Trophoblast cell (in vitro differentiated cells and primary cell): Measurements from ENCODE around the gene MAML3.

Source experiments
- DNase-seq, 2 donors: peaks; one replicate each; pipeline ENCODE4 v3.0.0-alpha.2; 2016
- H2AFZ ChIP-seq: 2 replicates; pipeline ENCODE4 v1.6.1; 2013; ENCODE audit warnings: low read length, moderate library complexity, mild to moderate bottlenecking; ENCODE audit not compliant: insufficient read depth, poor library complexity
- H2AK5ac ChIP-seq: 2 replicates; pipeline ENCODE4 v1.6.1; 2013; ENCODE audit warnings: mild to moderate bottlenecking, low read length
- H2BK120ac ChIP-seq: 2 replicates; pipeline ENCODE4 v1.6.1; 2013; ENCODE audit warnings: low read length, mild to moderate bottlenecking, moderate library complexity; ENCODE audit not compliant: insufficient read depth, poor library complexity
- H2BK12ac ChIP-seq: 2 replicates; pipeline ENCODE4 v1.6.1; 2013; ENCODE audit warnings: mild to moderate bottlenecking, low read length, moderate library complexity
- H2BK5ac ChIP-seq: 2 replicates; pipeline ENCODE4 v1.6.1; 2013; ENCODE audit warnings: low read length, low read depth, moderate library complexity, mild to moderate bottlenecking; ENCODE audit not compliant: poor library complexity
- H3K14ac ChIP-seq: 2 replicates; pipeline ENCODE4 v1.6.1; 2013; ENCODE audit warnings: mild to moderate bottlenecking, low read length
- H3K18ac ChIP-seq: 2 replicates; pipeline ENCODE4 v1.6.1; 2013; ENCODE audit warnings: mild to moderate bottlenecking, low read length
- H3K23ac ChIP-seq: 2 replicates; pipeline ENCODE4 v1.6.1; 2013; ENCODE audit warnings: low read length
- H3K27ac ChIP-seq: 2 replicates; pipeline ENCODE4 v1.5.1; 2013; ENCODE audit warnings: low read depth, mild to moderate bottlenecking, inconsistent platforms, low read length, moderate library complexity
- H3K27me3 ChIP-seq: 2 replicates; pipeline ENCODE4 v1.6.1; 2013; ENCODE audit warnings: inconsistent platforms, mild to moderate bottlenecking, low read length, moderate library complexity; ENCODE audit not compliant: insufficient read depth
- H3K36me3 ChIP-seq, 2 experiments: 1 replicate in 1 of 2; 2 replicates in 1 of 2; pipeline ENCODE4 v1.6.1; 2013; ENCODE audit warnings: low read length in 2 of 2, mild to moderate bottlenecking in 2 of 2, moderate library complexity in 1 of 2; ENCODE audit not compliant: insufficient read depth in 2 of 2, control insufficient read depth in 1 of 2
- H3K4ac ChIP-seq: 2 replicates; pipeline ENCODE4 v1.6.1; 2013; ENCODE audit warnings: low read depth, mild to moderate bottlenecking, low read length, moderate library complexity
- H3K4me1 ChIP-seq, 2 experiments: 1 replicate in 1 of 2; 2 replicates in 1 of 2; pipeline ENCODE4 v1.6.1; 2013; ENCODE audit warnings: low read length in 2 of 2, mild to moderate bottlenecking in 2 of 2, moderate library complexity in 1 of 2; ENCODE audit not compliant: insufficient read depth in 2 of 2, control insufficient read depth in 1 of 2
- H3K4me2 ChIP-seq: 2 replicates; pipeline ENCODE4 v1.6.1; 2013; ENCODE audit warnings: inconsistent platforms, mild to moderate bottlenecking, low read length, moderate library complexity
- H3K4me3 ChIP-seq: 2 replicates; pipeline ENCODE4 v1.5.1; 2013; ENCODE audit warnings: mild to moderate bottlenecking, low read depth, low read length, inconsistent platforms
- H3K79me1 ChIP-seq: one replicate; pipeline ENCODE4 v1.6.1; 2013; ENCODE audit warnings: low read length
- H3K79me2 ChIP-seq: 2 replicates; pipeline ENCODE4 v1.6.1; 2013; ENCODE audit warnings: low read length, mild to moderate bottlenecking; ENCODE audit not compliant: control insufficient read depth, insufficient read depth, poor library complexity
- H3K9ac ChIP-seq: 2 replicates; pipeline ENCODE4 v1.6.1; 2013; ENCODE audit warnings: mild to moderate bottlenecking, low read length
- H3K9me3 ChIP-seq: 2 replicates; pipeline ENCODE4 v1.6.1; 2013; ENCODE audit warnings: low read depth, mild to moderate bottlenecking, control low read depth, inconsistent platforms, low read length; ENCODE audit not compliant: insufficient read depth
- H4K12ac ChIP-seq: 2 replicates; pipeline ENCODE4 v1.6.1; 2013; ENCODE audit warnings: low read depth, mild to moderate bottlenecking, low read length, moderate library complexity
- H4K8ac ChIP-seq: 2 replicates; pipeline ENCODE4 v1.6.1; 2013; ENCODE audit warnings: low read depth, mild to moderate bottlenecking, low read length, moderate library complexity
- H4K91ac ChIP-seq: one replicate; pipeline ENCODE4 v1.6.1; 2013; ENCODE audit warnings: low read depth, mild to moderate bottlenecking, low read length, moderate library complexity
- WGBS: extraction: QIAGEN DNeasy Blood & Tissue Kit; methylation state at CpG from one replicate; pipeline ENCODE4 v1.1.7; 2013; ENCODE audit warnings: missing lambda C conversion rate; ENCODE audit not compliant: insufficient read length, insufficient coverage; ENCODE audit errors: extremely low coverage; 5-methylcytosine and 5-hydroxymethylcytosine counted together

The MAML3 gene

DNA sequence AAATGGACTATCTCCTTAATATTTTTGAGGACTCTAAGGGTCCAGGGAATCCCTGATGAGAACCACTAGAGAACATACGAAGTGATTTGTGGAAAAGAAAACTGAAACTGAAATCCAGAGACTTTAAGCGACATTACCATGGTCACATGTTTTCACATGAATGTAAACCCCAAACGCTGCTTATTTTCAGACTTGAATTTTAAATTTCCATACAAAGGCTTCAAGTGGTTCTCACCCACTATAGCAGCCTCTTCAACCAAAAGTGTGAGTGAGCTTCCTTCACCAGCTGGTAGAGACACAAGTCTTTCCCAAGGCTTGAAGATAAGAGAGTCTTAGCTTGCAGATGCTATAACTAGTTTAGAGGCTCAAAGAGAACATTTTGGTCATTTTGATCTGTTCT lies 255.7 kb downstream of the MAML3 start:
- H3K79me2 ChIP-seq = no peaks in the 10 kb centered on the region
- no peak overlapping the region for H3K14ac ChIP-seq
- H2BK5ac ChIP-seq = no peak overlapping the region
- H3K27ac ChIP-seq = no peak overlapping the region
- no peaks in the 10 kb centered on the region for H3K79me1 ChIP-seq
- H3K4me2 ChIP-seq = no peak overlapping the region
- no peak overlapping the region for H3K23ac ChIP-seq
- H3K9me3 ChIP-seq = no peaks in the 10 kb centered on the region
- DNase-seq = no peak
- H3K36me3 ChIP-seq = no peaks in the 10 kb centered on the region
- H3K18ac ChIP-seq = no peak overlapping the region
- no CpG with 5 or more reads among the region's 3 CpGs for WGBS
- H4K8ac ChIP-seq = no peak overlapping the region
- no peak overlapping the region for H3K4ac ChIP-seq
- H3K9ac ChIP-seq = no peak overlapping the region
- H2AK5ac ChIP-seq = no peak overlapping the region
- H4K12ac ChIP-seq = no peak overlapping the region
- H2AFZ ChIP-seq = no peak overlapping the region
- H2BK120ac ChIP-seq = no peak overlapping the region
- H3K4me1 ChIP-seq = peaks cover 0 to 3% of the 10 kb centered on the region in 2 experiments
- H2BK12ac ChIP-seq = no peak overlapping the region
- no peaks in the 10 kb centered on the region for H3K27me3 ChIP-seq
- H3K4me3 ChIP-seq = no peak overlapping the region
- no peak overlapping the region for H4K91ac ChIP-seq

DNA sequence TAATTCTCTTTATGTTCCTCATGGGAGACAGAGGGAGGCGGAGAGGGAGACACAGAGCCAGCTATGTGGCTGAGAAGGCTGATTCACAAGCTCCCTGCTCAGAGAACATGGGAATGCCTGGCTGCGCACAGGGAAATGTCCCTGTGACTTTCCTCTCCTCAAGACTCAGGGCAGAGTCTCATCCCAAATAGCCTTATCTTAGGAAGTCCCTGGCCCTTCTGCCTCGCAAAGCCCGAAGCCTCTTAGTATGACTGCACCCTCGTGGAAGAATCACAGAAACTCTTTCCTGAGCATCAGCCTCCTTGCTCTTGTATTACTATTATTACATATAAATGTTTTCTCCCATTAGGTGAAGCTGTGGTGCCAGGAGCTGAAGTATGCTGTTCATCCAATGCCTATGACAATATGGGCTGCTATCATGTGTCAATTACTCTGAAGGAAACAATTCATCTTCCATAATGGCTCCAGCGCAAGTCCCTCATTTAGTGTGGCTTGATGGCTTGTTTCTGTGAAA lies 257.8 kb downstream of the MAML3 start:
- no peak overlapping the region for H3K4me3 ChIP-seq
- H4K91ac ChIP-seq = no peak overlapping the region
- H3K36me3 ChIP-seq = no peaks in the 10 kb centered on the region
- H3K23ac ChIP-seq = no peak overlapping the region
- no peak for DNase-seq
- H3K9ac ChIP-seq = no peak overlapping the region
- H4K12ac ChIP-seq = no peak overlapping the region
- no peaks in the 10 kb centered on the region for H3K79me2 ChIP-seq
- no peak overlapping the region for H4K8ac ChIP-seq
- H3K18ac ChIP-seq = no peak overlapping the region
- H3K4ac ChIP-seq = no peak overlapping the region
- no peak overlapping the region for H2AFZ ChIP-seq
- H2BK5ac ChIP-seq = no peak overlapping the region
- no CpG with 5 or more reads among the region's 6 CpGs for WGBS
- no peak overlapping the region for H3K27ac ChIP-seq
- H2AK5ac ChIP-seq = no peak overlapping the region
- no peak overlapping the region for H3K4me2 ChIP-seq
- no peaks in the 10 kb centered on the region for H3K27me3 ChIP-seq
- H3K79me1 ChIP-seq = no peaks in the 10 kb centered on the region
- H3K4me1 ChIP-seq = peaks cover 0 to 3% of the 10 kb centered on the region in 2 experiments
- no peaks in the 10 kb centered on the region for H3K9me3 ChIP-seq
- no peak overlapping the region for H2BK120ac ChIP-seq
- H2BK12ac ChIP-seq = no peak overlapping the region
- no peak overlapping the region for H3K14ac ChIP-seq

DNA sequence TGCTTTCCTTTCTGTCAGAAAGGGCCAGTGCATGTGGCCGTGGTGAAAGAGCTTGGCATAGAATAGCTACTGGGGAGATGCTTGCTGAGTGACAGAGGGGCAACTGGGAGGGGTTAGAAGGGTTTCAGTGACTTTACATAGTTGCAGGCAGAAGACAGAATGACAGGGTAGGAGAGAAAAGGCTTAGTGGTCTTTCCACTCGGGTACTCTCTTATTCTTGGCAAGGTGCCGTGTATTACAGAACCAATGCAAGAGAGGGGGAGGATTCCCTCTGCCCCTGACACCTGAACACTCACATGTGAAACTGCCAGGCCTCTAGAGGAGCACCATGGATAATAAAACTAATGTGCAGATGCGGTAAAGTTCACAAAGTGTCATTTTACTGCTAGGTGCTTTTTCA lies 260.2 kb downstream of the MAML3 start:
- Histone ChIP-seq H3K79me2 (no peaks in the 10 kb centered on the region), H4K8ac (no peak overlapping the region), H2BK120ac (no peak overlapping the region), H2BK5ac (no peak overlapping the region), H2BK12ac (no peak overlapping the region), H3K4me2 (no peak overlapping the region), H3K4ac (no peak overlapping the region), H3K14ac (no peak overlapping the region), H2AFZ (no peak overlapping the region), H3K9ac (no peak overlapping the region), H3K36me3 (peaks cover 3 to 7% of the 10 kb centered on the region in 2 experiments), H4K91ac (no peak overlapping the region), H3K4me1 (peaks cover 7 to 9% of the 10 kb centered on the region in 2 experiments), H3K27ac (no peak overlapping the region), H2AK5ac (no peak overlapping the region), H3K9me3 (no peaks in the 10 kb centered on the region), H3K4me3 (no peak overlapping the region), H3K23ac (no peak overlapping the region), H3K79me1 (no peaks in the 10 kb centered on the region), H3K18ac (no peak overlapping the region), H4K12ac (no peak overlapping the region), H3K27me3 (no peaks in the 10 kb centered on the region)
- DNase-seq = no peak
- WGBS = no CpG with 5 or more reads among the region's 4 CpGs

DNA sequence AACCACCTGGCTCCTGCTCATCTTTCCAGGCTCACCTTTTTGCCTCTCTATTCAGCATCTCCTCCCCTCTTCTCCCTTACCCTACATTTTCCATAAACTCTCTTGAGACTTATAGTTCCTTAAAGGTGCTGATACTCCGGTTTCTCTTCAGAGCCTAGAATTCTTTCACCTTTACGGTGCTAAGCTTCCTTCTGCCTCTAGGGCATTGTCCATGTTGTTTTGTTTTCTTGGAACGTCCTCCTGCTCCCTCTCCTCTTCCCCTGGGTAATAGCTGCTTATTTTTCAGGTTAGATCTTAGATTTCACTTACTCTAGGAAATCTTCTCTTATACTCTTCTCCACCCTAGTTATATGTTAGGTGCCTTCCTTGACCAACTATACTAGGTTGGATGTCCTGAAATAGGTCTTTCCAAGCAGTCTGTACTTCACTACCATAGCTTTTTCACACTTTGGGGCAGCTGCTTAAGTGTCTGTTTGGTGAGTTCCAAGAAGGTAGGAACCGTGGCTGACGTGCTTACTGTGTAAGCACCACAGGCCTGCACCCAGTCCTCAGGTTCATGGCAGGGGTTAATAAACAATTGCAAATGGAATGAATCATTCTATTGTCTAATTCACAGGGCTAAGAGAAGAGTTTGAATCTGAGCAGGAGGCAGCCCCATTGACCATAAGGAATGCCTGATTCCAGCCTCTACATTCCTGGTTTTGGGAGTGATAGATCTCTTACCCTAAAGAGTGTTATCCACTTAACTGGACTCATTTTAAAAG lies 260.8 kb downstream of the MAML3 start:
- DNase-seq = peak; percentile 12 to 74

More for the DNA sequence above, 260.8 kb downstream of the MAML3 start:
- no peak overlapping the region for H2BK5ac ChIP-seq
- no peak overlapping the region for H3K14ac ChIP-seq
- H4K91ac ChIP-seq = no peak overlapping the region
- H2BK120ac ChIP-seq = no peak overlapping the region
- no peak overlapping the region for H3K4me2 ChIP-seq
- peaks cover 3 to 7% of the 10 kb centered on the region in 2 experiments for H3K36me3 ChIP-seq
- no peak overlapping the region for H3K4me3 ChIP-seq
- no peak overlapping the region for H3K27ac ChIP-seq
- no peak overlapping the region for H3K9ac ChIP-seq
- no peak overlapping the region for H2AK5ac ChIP-seq
- no peak overlapping the region for H3K4ac ChIP-seq
- no peak overlapping the region for H3K18ac ChIP-seq
- no peak overlapping the region for H4K8ac ChIP-seq
- H3K79me1 ChIP-seq = no peaks in the 10 kb centered on the region
- no peak overlapping the region for H4K12ac ChIP-seq
- no peaks in the 10 kb centered on the region for H3K27me3 ChIP-seq
- H3K79me2 ChIP-seq = no peaks in the 10 kb centered on the region
- H3K23ac ChIP-seq = no peak overlapping the region
- WGBS = no CpG with 5 or more reads among the region's 5 CpGs
- no peak overlapping the region for H2AFZ ChIP-seq
- H2BK12ac ChIP-seq = no peak overlapping the region
- peaks cover 9% of the 10 kb centered on the region in 2 experiments for H3K4me1 ChIP-seq
- no peaks in the 10 kb centered on the region for H3K9me3 ChIP-seq
